Measurements from ENCODE around the gene ST8SIA1. TPM values are rescaled to one million over a fixed set of nuclear protein-coding genes. Genes with fewer than 3 reads are reported as not detected.

Gene ST8SIA1
- total RNA-seq, 3 donors from 2014 or later: 2.6 to 11.1 (median 10.4) TPM

GRCh38 chr12:22299294-22299912 is 35.1 kb downstream of the ST8SIA1 start:
- no peak overlapping the region for H3K4me3 ChIP-seq
- no peak overlapping the region for H3K27ac ChIP-seq
- H3K27me3 ChIP-seq: no peaks in the 10 kb centered on the region
- H3K36me3 ChIP-seq: no peaks in the 10 kb centered on the region
- DNase-seq (ENCODE audit: low spot score in 2 of 2): no peak
- no peaks in the 10 kb centered on the region for H3K4me1 ChIP-seq
- H3K9me3 ChIP-seq: peaks cover 7 to 17% of the 10 kb centered on the region in 2 donors
- intact Hi-C loops (cut with DNase I; ENCODE audit: low total_unique reads): no loop called here
- no peak for TF ChIP-seq POLR2AphosphoS5 (IDR thresholded peaks at IDR 0.05)
- TF ChIP-seq POLR2A (IDR thresholded peaks at IDR 0.05): no peak
- no peak for TF ChIP-seq CTCF (IDR thresholded peaks at IDR 0.05)

GRCh38 chr12:22289250-22289649 is 45.3 kb downstream of the ST8SIA1 start:
- DNase-seq (ENCODE audit: low spot score in 2 of 2): no peak
- Histone ChIP-seq H3K27ac (no peak overlapping the region), H3K27me3 (no peaks in the 10 kb centered on the region), H3K9me3 (no peaks in the 10 kb centered on the region), H3K4me1 (no peaks in the 10 kb centered on the region), H3K4me3 (no peak overlapping the region), H3K36me3 (no peaks in the 10 kb centered on the region)
- intact Hi-C loops (cut with DNase I; ENCODE audit: low total_unique reads): no loop called here
- TF ChIP-seq CTCF (IDR thresholded peaks at IDR 0.05) (no peak), POLR2AphosphoS5 (IDR thresholded peaks at IDR 0.05) (no peak), POLR2A (IDR thresholded peaks at IDR 0.05) (no peak)

- TF ChIP-seq POLR2A (IDR thresholded peaks at IDR 0.05) (no peak), CTCF (IDR thresholded peaks at IDR 0.05) (no peak), POLR2AphosphoS5 (IDR thresholded peaks at IDR 0.05) (no peak)
- intact Hi-C loops (cut with DNase I; ENCODE audit: low total_unique reads): no loop called here
- H3K9me3 ChIP-seq: no peaks in the 10 kb centered on the region
- no peak for DNase-seq (ENCODE audit: low spot score in 2 of 2)
- H3K27me3 ChIP-seq: no peaks in the 10 kb centered on the region
- no peaks in the 10 kb centered on the region for H3K36me3 ChIP-seq
- no peak overlapping the region for H3K27ac ChIP-seq
- H3K4me3 ChIP-seq: peak overlapping the region in 1 of 3 donors; percentile 28
- H3K4me1 ChIP-seq: peaks cover 5 to 7% of the 10 kb centered on the region in 2 donors
Measured at GRCh38 chr12:22287776-22288621, 46.5 kb downstream of the ST8SIA1 start.

GRCh38 chr12:22287101-22287500 is 47.4 kb downstream of the ST8SIA1 start:
- H3K36me3 ChIP-seq: no peaks in the 10 kb centered on the region
- peaks cover 9 to 13% of the 10 kb centered on the region in 2 donors for H3K4me1 ChIP-seq
- intact Hi-C loops (cut with DNase I; ENCODE audit: low total_unique reads): no loop called here
- H3K27ac ChIP-seq: no peak overlapping the region
- no peak for DNase-seq (ENCODE audit: low spot score in 2 of 2)
- TF ChIP-seq POLR2AphosphoS5 (IDR thresholded peaks at IDR 0.05) (no peak), POLR2A (IDR thresholded peaks at IDR 0.05) (no peak), CTCF (IDR thresholded peaks at IDR 0.05) (no peak)
- no peak overlapping the region for H3K4me3 ChIP-seq
- H3K9me3 ChIP-seq: no peaks in the 10 kb centered on the region
- H3K27me3 ChIP-seq: no peaks in the 10 kb centered on the region

- H3K36me3 ChIP-seq: no peaks in the 10 kb centered on the region
- intact Hi-C loops (cut with DNase I; ENCODE audit: low total_unique reads): no loop called here
- peaks cover 9 to 13% of the 10 kb centered on the region in 2 donors for H3K4me1 ChIP-seq
- H3K9me3 ChIP-seq: no peaks in the 10 kb centered on the region
- H3K27me3 ChIP-seq: no peaks in the 10 kb centered on the region
- no peak overlapping the region for H3K27ac ChIP-seq
- no peak overlapping the region for H3K4me3 ChIP-seq
- no peak for DNase-seq (ENCODE audit: low spot score in 2 of 2)
- TF ChIP-seq CTCF (IDR thresholded peaks at IDR 0.05): no peak
- no peak for TF ChIP-seq POLR2AphosphoS5 (IDR thresholded peaks at IDR 0.05)
- no peak for TF ChIP-seq POLR2A (IDR thresholded peaks at IDR 0.05)
Measured at GRCh38 chr12:22286569-22286968, 47.9 kb downstream of the ST8SIA1 start.

Measured in breast epithelium (tissue), 4 donors.